Measurements from ENCODE around the gene CCDC102A. TPM values are rescaled to one million over a fixed set of nuclear protein-coding genes. Genes with fewer than 3 reads are reported as not detected.

The CCDC102A gene
- total RNA-seq, 1 donor from 2014 or later = not detected

- Mint-ChIP-seq H3K4me1 (ENCODE audit: low read depth, unreplicated experiment) (peaks cover 16% of the 10 kb centered on the region), H3K27ac (ENCODE audit: unreplicated experiment) (no peak overlapping the region)
These were observed 26.1 kb downstream of the CCDC102A start for GRCh38 chr16:57510016-57510871.

GRCh38 chr16:57509231-57509923 lies 27.0 kb downstream of the CCDC102A start:
- peaks cover 1% of the 10 kb centered on the region for H3K27me3 Mint-ChIP-seq (ENCODE audit: unreplicated experiment)
- no peak overlapping the region for H3K27ac Mint-ChIP-seq (ENCODE audit: unreplicated experiment)
- H3K9me3 Mint-ChIP-seq (ENCODE audit: unreplicated experiment) = no peaks in the 10 kb centered on the region
- no peak for TF ChIP-seq CTCF (IDR thresholded peaks at IDR 0.05; ENCODE audit: partially characterized antibody, unreplicated experiment)
- DNase-seq = no peak
- H3K4me1 Mint-ChIP-seq (ENCODE audit: low read depth, unreplicated experiment) = peaks cover 15% of the 10 kb centered on the region
- no peak overlapping the region for H3K4me3 Mint-ChIP-seq (ENCODE audit: unreplicated experiment)
- H3K36me3 Mint-ChIP-seq (ENCODE audit: unreplicated experiment) = no peaks in the 10 kb centered on the region

More at GRCh38 chr16:57510016-57510871, 26.1 kb downstream of the CCDC102A start:
- no peaks in the 10 kb centered on the region for H3K9me3 Mint-ChIP-seq (ENCODE audit: unreplicated experiment)
- no peak overlapping the region for H3K4me3 Mint-ChIP-seq (ENCODE audit: unreplicated experiment)
- no peak for TF ChIP-seq CTCF (IDR thresholded peaks at IDR 0.05; ENCODE audit: partially characterized antibody, unreplicated experiment)
- DNase-seq = no peak
- no peaks in the 10 kb centered on the region for H3K36me3 Mint-ChIP-seq (ENCODE audit: unreplicated experiment)
- peaks cover 2% of the 10 kb centered on the region for H3K27me3 Mint-ChIP-seq (ENCODE audit: unreplicated experiment)

GRCh38 chr16:57508035-57508425 lies 28.3 kb downstream of the CCDC102A start:
- Mint-ChIP-seq H3K4me1 (ENCODE audit: low read depth, unreplicated experiment) (peaks cover 21% of the 10 kb centered on the region), H3K36me3 (ENCODE audit: unreplicated experiment) (no peaks in the 10 kb centered on the region), H3K27me3 (ENCODE audit: unreplicated experiment) (peaks cover 1% of the 10 kb centered on the region), H3K9me3 (ENCODE audit: unreplicated experiment) (no peaks in the 10 kb centered on the region), H3K4me3 (ENCODE audit: unreplicated experiment) (no peak overlapping the region), H3K27ac (ENCODE audit: unreplicated experiment) (no peak overlapping the region)
- DNase-seq = no peak
- TF ChIP-seq CTCF (IDR thresholded peaks at IDR 0.05; ENCODE audit: partially characterized antibody, unreplicated experiment) = no peak

- TF ChIP-seq CTCF (IDR thresholded peaks at IDR 0.05; ENCODE audit: partially characterized antibody, unreplicated experiment) = no peak
- peak overlapping the region; percentile 54 for H3K4me3 Mint-ChIP-seq (ENCODE audit: unreplicated experiment)
- peak overlapping the region; percentile 68 for H3K27ac Mint-ChIP-seq (ENCODE audit: unreplicated experiment)
- H3K9me3 Mint-ChIP-seq (ENCODE audit: unreplicated experiment) = no peaks in the 10 kb centered on the region
- H3K27me3 Mint-ChIP-seq (ENCODE audit: unreplicated experiment) = peaks cover 1% of the 10 kb centered on the region
- H3K4me1 Mint-ChIP-seq (ENCODE audit: low read depth, unreplicated experiment) = peaks cover 28% of the 10 kb centered on the region
- no peak for DNase-seq
- no peaks in the 10 kb centered on the region for H3K36me3 Mint-ChIP-seq (ENCODE audit: unreplicated experiment)
These were observed 29.0 kb downstream of the CCDC102A start for GRCh38 chr16:57507136-57508034.

All from glutamatergic neuron (in vitro differentiated cells).